Measurements from ENCODE around the gene EIF6. TPM values are rescaled to one million over a fixed set of nuclear protein-coding genes. Genes with fewer than 3 reads are reported as not detected.

Gene EIF6
- total RNA-seq, 3 donors from 2014 or later: 105 to 206 (median 182) TPM

DNA sequence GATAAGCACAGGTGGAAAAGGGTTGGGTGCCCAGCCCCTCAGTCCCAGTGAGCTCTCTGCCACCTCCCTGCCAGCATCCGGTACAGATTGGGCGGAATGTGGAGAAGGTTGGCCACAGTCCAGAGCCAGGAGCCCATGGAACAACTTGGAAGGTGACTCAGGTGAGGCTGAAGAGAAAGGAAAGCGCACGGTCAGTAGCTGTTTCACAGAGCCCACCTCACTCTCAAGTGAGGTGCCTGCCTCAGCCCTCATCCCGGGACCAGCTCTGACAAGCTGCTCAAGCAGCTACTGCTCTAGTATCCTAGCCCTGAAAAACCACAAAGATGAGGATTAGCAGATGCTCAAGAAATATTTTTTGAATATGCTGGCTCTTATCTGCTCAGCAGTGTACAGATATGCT, 5.5 kb downstream of the EIF6 start:
- Histone ChIP-seq H3K9me3 (no peaks in the 10 kb centered on the region), H3K36me3 (ENCODE audit: low read depth) (no peaks in the 10 kb centered on the region), H3K4me3 (no peak overlapping the region), H3K4me1 (ENCODE audit: low read depth) (peaks cover 28% of the 10 kb centered on the region)
- TF ChIP-seq, protein P1, sequence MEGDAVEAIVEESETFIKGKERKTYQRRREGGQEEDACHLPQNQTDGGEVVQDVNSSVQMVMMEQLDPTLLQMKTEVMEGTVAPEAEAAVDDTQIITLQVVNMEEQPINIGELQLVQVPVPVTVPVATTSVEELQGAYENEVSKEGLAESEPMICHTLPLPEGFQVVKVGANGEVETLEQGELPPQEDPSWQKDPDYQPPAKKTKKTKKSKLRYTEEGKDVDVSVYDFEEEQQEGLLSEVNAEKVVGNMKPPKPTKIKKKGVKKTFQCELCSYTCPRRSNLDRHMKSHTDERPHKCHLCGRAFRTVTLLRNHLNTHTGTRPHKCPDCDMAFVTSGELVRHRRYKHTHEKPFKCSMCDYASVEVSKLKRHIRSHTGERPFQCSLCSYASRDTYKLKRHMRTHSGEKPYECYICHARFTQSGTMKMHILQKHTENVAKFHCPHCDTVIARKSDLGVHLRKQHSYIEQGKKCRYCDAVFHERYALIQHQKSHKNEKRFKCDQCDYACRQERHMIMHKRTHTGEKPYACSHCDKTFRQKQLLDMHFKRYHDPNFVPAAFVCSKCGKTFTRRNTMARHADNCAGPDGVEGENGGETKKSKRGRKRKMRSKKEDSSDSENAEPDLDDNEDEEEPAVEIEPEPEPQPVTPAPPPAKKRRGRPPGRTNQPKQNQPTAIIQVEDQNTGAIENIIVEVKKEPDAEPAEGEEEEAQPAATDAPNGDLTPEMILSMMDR (IDR thresholded peaks at IDR 0.05): no peak
- intact Hi-C loops (cut with DNase I, micrococcal nuclease): no loop called here
- ATAC-seq: no peak
- no peak for DNase-seq

DNA sequence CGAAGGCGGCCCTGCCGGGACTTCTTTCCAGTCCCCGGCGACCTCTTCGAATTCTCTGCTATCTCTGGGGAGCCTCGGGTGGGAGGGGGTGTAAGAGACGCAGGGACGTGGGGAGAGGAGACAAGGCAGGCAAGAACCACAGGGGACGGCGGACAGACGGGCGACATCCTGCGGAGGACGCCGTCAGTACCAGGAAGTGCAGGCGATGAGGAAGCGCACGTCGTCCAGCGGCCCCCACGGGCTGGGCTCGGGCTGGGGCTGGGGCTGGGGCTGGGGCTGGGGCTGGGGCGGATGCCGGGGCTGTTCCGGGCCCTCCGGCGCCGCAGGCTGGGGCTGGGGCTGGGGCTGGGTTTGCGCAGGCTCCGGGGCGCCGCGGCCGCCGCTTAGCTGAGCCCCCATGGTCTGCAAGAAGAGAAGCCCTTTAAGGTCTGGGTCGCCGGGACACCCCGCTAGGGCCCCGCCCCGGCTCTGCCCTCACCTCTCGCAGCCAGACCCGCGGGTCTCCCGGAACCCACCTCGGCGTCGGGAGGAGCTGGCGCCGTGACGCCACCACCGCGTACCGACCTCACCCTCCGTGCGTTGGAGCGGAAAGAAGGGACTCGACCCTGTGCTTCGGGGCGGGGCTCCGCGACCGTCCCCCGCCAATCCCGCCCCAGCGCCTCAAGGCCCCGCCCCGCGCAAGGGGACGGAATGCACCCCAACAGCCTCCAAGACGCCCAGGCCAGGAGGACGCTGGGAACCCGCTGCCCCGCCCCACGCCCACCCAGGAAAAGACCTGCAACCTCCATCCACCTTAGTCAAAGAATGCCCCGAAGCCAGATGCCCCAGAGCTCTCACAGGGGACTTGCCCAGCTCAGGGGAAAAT, 6.8 kb downstream of the EIF6 start, which contains the start of gene MMP24OS:
TSS of gene MMP24OS (minus strand) at position 592 of the 865 bp plus-strand sequence. CDS start at position 399, 193 bp downstream.
- ATAC-seq (peak; percentile 95), DNase-seq (peak; percentile 92 to 95 (median 95))
- Histone ChIP-seq H3K36me3 (ENCODE audit: low read depth) (no peaks in the 10 kb centered on the region), H3K9me3 (no peaks in the 10 kb centered on the region), H3K4me3 (peak within 1 kb of the TSS; percentile 65), H3K4me1 (ENCODE audit: low read depth) (peaks cover 18% of the 10 kb centered on the region)
- intact Hi-C loops (cut with DNase I, micrococcal nuclease): no loop called here
- TF ChIP-seq, protein P1 (IDR thresholded peaks at IDR 0.05): peak; percentile 9

DNA sequence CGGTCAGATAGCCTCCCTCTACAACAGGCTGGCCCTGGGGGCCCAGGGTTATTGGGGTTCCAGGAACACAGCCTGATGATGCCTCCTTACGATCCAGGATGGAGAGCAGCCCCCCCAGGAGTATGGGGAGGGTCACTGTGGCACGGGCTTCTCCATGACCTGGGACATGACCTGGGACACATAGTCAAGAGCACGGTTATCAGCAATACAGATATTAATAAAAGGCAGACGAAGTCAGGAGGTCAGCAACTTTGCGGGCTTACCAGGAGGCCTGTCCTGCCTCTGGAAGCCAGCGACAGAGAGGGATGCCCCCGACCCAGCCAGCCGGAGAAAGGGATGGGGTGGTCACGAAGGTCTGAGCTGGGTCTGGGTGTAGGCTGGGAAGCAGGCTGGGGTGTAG, 7.4 kb downstream of the EIF6 start:
- peak overlapping the region; percentile 65 for H3K4me3 ChIP-seq
- intact Hi-C loops (cut with DNase I, micrococcal nuclease): no loop called here
- H3K9me3 ChIP-seq: no peaks in the 10 kb centered on the region
- TF ChIP-seq, protein P1 (IDR thresholded peaks at IDR 0.05): no peak
- H3K4me1 ChIP-seq (ENCODE audit: low read depth): peaks cover 15% of the 10 kb centered on the region
- no peak for ATAC-seq
- no peak for DNase-seq
- no peaks in the 10 kb centered on the region for H3K36me3 ChIP-seq (ENCODE audit: low read depth)

DNA sequence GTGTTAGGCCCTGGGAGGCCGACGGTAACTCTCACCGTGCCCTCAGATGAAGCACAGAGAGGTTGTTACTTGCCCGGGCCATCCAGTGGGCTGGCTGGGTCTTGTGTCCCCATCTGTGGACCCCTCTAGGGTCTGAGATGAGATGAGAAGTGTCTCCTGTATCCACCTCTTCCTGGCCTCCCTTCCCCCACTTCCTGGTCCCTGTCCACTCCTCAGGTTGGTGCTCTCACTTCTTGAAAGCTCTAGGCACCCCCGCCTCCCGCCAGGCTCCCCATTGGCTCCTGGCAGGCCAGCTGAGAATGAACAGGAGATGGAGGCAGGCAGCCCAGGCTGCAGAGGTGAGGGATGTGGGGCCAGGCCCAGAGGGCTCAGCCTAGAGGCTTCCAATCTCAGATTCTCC, 8.2 kb downstream of the EIF6 start:
- no peaks in the 10 kb centered on the region for H3K9me3 ChIP-seq
- intact Hi-C loops (cut with DNase I, micrococcal nuclease): no loop called here
- DNase-seq: no peak
- H3K4me3 ChIP-seq: no peak overlapping the region
- ATAC-seq: no peak
- TF ChIP-seq, protein P1 (IDR thresholded peaks at IDR 0.05): no peak
- peaks cover 4% of the 10 kb centered on the region for H3K36me3 ChIP-seq (ENCODE audit: low read depth)
- peaks cover 15% of the 10 kb centered on the region for H3K4me1 ChIP-seq (ENCODE audit: low read depth)

DNA sequence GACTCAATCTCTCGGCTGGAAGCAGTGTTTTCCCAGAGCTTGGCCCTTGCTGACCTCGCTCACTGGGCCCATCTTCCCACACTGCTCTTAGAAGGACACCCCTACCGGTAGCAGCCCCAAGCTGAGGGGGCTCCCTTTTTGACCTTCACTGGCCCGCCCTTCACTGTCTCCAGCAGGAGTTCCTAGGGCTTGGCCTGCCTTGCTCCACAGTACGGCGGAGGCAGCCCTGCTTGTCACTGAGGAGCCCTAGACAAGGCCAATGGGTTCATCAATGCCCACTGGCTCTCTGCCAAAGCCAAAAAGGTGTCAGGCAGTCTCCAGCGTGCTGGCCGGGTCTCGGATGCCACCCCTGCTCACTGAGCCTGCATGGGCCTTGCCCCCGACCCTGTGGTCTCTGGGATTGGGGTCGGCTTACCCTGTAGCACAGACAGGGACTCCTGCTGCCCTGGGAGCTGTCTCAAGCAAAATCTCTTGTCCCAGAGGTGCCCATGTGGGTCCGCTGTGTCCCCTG, 8.8 kb downstream of the EIF6 start:
- peaks cover 15% of the 10 kb centered on the region for H3K4me1 ChIP-seq (ENCODE audit: low read depth)
- TF ChIP-seq, protein P1 (IDR thresholded peaks at IDR 0.05): no peak
- intact Hi-C loops (cut with DNase I, micrococcal nuclease): no loop called here
- H3K4me3 ChIP-seq: no peak overlapping the region
- ATAC-seq (no peak), DNase-seq (no peak)
- peaks cover 4% of the 10 kb centered on the region for H3K36me3 ChIP-seq (ENCODE audit: low read depth)
- no peaks in the 10 kb centered on the region for H3K9me3 ChIP-seq

Measured in mucosa of descending colon (tissue), 3 donors.